ENCODE results near the gene MYO3A.

GRCh38 chr10:25912866-25913265 lies 21.2 kb upstream of the MYO3A start:
- TF ChIP-seq CTCF (IDR thresholded peaks at IDR 0.05): no peak
- TF ChIP-seq POLR2A (IDR thresholded peaks at IDR 0.05): no peak

All from tibial nerve (tissue), 3 donors.